Fibroblast of skin of right biceps (primary cell): Measurements from ENCODE around the gene RXFP4.
A peak's percentile ranks its signal among the peaks of the same experiment; 100 is the strongest.

Source experiments
- DNase-seq: peaks from one replicate; pipeline ENCODE4 v3.0.0-alpha.2; 2013

Gene RXFP4

DNA sequence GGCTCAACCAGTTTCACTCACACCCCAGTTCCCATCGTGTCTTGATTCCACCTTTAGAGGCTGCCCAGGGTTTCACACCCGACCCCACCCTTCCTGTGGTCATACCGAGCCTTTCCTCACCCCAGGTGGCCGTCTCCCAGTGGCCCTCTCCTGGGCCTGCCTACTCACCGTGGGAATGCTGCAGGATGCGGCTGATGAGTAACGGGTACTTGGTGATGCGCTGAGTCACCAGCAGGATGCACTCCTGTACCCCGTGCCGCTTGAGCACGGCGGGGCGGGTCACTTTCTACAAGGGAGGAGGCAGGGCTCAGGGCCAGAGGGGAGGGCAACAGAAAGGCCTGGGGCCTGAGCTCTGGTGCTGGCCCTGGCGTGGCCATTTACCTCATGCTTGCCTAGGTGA, 20.5 kb downstream of the RXFP4 start:
- peak; percentile 94 for DNase-seq

DNA sequence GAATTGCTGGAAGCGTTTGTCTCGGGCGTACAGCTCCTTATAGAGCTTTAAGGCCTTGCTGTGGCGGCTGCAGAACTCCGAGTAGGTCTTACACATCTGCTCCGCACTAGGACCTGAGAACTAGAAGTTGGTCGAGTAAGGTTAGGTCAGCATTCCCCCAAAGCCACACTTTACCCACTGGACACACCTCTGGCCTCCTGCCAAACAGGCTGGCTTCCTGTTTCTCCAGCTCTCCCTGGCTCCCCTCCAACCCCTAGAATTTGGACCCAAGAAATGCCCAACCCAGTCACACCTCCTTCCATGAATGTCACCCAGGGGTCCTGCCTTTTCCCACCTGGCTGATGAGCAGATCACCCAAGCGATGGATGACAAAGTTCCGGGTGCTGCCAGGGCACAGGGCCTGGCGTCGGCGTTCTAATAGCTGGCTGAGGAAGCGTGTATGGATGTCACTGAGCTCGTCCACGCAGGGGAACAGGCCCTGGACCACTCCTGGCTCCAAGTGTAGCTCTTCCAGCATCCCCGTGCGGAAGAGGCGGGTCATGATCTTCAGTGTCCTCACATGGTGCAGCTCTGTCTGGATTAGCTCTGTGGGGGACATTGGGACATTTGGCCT, 21.3 kb downstream of the RXFP4 start:
- DNase-seq, result no peak

DNA sequence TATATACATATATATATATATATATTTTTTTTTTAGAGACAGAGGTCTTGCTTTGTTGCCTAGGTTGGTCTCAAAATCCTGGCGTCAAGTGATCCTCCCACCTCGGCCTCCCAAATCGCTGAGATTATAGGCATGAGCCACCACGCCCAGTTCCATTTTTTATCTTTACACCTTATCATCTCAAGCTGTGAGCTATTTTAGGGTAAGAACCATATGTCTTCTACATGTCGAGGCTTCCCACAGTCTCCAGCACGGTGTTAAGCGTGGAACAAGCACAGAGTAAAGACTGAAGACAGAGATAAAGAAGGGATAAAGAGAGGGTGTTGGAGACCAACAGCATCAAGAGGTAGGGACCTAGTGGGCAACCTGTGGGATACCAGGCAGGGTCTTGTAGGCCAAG, 22.8 kb downstream of the RXFP4 start:
- DNase-seq, result no peak

DNA sequence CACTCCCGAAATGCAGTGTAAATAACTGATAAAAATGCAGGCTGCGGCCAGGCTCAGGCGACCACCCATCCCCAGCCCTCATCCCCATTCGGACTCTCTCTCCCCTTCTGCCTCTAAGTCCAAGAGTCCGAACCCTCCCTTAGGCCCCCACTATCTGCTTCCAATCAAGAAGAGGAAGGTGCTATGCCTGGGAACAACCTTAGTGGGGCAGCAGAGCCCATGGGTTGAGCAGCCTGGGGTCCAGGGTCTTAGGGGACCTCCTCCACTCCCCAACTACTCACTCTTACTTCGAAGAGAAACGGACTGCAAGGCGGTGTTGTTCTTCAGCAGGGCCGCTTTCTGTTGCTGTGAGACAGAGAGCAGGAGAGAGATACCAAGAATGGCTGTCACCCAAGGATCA, 24.7 kb downstream of the RXFP4 start:
- DNase-seq, result no peak

DNA sequence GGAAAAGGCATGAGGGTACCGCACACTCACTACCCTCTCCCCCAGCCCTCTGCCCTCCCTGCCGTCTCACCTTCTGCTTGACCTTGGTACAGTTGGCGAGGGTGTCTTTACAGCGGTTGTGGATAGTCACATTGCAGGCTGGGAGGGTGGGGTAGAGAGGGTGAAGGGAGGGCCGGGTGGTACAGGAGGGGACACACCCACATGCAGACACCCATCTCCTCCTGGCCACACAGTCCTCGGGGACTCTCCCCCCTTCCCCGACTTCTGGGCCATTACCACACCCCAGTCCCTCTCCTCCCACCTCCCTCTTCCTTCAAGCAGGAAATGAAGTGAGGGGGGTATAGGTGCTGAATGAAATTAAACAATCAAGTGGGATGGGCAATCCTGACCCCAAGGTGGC, 25.3 kb downstream of the RXFP4 start:
- DNase-seq, result no peak

DNA sequence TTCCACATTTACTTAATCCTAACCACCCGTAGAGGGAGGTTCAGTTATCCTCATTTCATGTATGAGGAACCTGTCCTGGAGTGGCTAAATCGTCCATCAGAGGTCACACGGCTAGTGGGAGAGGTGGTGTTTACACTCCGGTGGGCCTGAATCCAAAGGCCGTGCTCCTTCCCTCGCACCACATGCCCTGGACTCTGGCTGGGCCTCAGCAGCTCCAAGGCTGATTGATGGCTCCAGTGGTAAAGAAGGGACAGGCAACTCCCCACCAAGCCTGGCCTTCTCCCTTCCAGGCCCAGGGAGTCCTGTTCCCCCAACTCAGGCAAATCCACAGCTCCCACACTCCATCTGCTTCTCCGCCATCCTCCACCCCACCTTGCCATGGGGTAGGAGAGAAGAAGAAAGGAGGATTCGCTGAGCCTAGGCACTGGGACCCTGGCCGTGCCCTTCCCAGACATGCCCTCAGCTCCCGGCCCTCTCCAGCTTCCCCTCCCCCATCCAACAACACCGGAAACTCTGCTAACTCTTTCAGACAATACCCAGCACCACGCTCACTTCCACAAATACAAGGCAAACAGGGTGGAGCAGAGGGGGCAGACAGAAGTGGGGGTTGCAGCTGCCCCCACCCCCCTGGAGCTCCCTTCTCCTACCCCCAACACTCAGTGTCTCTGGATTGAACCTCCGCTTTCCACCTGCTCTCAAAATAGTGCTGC, 26.1 kb downstream of the RXFP4 start:
- DNase-seq, result no peak

DNA sequence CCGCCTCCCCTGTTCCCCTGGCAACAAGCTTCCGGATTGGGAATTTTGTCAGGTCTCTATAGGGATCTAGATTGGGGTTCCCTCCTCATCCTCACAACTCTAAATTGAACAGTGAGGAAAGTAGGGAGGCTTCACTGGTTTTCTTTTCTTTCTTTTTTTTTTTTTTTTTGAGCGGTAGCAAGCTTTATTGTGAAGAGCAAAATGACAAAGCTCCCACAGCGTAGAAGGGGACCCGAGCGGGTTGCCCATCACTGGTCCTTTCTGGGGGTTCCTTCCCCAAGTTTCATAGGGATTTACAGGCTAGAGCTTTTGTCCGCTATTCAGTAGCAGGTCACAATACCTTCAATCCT, 26.6 kb downstream of the RXFP4 start:
- DNase-seq, result no peak

DNA sequence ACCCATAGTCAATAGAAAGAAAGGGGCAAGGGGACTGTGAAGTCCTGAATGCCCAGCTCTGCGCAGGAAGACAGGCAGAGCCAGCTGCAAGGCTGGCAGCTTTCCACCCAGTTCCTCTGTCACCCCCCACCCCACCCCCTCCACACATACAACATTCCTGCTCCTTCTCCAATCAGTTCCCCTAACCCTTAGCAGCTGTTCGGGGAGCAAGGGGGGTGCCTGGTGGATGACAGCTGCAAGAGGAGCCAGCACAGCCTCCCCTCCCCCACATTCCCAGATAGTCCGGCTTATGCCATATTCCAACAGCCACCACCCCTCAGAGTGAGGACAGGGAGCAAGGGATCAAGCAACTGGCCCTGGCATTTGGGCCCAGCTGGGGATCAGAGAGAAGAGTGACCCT, 27.2 kb downstream of the RXFP4 start:
- peak; percentile 68 for DNase-seq

DNA sequence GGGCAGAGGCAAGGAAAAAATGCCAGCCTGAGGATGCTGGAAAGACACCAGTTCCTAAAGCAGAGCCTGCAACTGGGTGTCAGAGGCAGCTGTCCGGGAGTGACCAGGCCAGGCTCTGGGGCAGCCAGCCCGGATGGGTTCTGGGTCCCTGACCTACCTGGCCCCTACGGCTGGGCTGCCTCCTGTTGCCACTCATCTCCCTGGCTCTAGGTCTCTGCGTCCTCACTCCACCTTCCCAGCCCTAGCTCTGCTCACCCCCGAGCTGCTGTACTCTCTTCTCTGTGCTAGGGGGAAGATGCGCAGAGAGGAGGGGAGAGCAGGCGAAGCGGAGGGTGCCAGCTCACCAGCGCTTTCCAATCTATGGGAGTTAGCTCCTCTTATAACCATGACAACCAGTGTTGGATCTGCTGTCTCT, 27.9 kb downstream of the RXFP4 start:
- no peak for DNase-seq

DNA sequence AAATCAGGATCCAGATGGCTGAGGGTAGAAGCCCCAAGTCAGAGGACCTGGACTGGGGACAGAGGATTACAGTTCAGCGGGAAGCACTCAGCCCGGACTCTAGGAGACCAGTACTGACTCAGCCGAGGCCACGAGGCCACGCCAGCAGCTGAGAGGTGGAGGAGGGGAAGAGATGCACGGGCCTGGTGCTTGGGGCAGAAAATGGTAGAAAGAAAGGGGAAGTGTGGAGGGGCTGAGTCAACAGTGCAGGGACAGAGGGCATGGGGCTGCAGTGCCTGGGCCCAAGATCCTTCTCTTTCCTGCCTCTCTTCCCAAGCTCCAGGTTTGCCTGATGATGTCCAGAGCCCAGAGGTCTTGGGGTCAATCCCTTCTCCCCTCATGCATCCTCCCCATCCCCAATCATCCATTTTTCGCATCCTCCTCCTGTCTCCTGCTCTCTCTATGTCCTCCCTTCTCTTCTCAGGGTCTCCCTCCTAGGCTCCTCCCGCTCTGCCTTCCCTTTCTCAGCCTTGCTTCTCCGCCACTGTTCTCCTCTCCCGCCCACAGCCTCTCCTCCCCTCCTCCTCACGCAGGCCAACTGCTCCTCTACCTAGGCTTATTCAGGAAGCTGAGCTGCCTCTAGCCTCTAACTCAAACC, 29.2 kb downstream of the RXFP4 start:
- DNase-seq, result peak; percentile 77

DNA sequence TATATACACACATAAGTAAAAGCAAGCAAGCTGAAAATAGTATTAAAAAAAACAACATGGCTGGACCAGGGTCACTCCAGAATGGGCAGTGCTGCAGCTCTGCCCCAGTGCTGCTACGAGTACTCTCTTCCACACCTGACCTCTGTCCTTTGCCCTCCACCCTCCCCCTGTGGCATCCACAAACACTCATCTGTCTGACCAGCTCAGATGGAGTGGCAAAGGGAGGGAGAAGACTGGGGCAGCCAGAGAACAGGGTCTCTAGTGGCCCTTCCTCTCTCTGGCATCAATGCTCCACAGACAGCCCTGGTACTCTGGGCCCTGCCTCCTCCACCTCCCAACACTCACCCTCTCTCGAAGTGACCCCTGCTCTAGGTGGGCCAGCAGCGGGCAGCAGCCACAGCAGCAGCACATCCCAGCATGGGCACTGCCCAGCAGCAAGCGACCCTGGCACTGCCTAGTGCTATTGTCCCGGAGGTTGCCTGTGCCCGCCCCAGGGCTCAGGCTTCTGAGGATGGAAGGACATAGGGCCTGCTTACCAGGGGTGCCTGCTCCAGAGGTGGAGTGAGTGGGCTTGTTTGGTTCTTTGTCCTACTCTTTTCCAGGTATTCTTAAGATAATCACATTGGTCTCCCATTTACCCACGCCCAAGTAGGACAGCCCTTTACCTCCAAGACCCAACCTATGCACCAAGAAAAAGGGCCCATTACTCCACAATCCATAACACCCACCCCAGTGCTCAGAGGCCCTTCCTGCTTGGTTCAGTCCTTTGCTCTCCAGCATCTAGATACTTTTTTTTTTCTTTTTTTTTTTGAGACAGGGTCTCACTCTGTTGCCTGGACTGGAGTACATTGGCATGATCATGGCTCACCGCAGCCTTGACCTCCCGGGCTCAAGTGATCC, 30.7 kb downstream of the RXFP4 start:
- DNase-seq, result no peak

DNA sequence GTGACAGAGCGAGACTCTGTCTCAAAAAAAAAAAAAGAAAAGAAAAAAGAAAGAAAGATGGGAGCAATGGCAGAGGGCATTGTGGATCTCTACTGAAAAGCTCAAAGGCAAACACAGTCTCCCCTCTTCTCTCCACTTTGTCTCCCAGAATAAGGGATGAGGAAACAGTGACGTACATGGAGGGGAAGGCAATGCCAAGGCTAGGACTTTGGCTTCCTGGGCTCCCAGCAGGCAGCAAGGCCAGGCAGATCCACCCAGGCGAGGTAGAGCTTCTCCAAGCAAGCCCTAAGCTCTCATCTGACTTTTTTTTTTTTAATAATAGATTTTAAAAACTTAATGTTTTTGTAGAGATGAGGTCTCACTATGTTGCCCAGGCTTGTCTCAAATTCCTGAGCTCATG, 32.3 kb downstream of the RXFP4 start:
- DNase-seq, result no peak

DNA sequence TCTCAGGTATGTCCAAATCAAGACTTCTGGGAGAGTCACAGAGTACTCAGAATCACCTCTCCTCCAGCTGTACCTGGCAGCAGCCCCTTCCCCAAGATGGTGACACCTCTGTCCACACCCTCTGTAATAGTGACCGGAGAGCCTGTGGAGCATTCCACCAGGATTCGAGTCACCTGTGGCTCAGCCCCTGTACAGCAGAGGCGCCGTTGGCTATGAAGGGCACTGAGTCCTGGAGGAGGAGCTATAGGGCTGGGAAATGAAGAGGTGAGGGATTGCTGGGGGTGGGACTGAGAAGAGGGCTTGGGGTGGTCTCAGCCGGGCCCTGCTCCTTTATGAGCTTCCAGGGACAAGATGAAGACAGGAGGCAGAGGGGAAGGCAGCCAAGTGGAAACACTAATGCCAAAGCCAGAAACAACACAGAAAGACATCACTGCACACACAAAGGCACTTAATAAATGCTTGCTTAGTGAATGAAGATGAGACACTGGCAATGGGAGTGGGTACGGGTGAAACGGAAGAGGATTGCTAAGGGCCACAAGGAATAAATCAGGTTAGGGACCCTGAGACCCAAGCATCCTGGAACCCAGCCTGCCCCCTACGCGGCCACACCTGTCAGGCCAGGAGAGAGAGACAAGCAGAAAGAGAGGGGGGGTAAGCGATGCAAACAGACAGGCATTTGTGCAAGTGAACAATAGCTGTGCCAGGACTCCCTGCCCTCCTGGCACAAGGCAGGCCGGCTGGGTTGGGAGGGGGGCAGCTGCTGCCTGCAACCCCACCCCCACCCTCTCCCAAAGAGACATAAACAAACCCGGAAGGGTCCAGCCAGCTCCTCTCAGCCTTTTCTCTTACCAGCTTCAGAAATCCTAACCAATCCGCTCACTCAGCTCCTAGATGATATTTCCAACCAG, 33.0 kb downstream of the RXFP4 start:
- DNase-seq, result no peak

DNA sequence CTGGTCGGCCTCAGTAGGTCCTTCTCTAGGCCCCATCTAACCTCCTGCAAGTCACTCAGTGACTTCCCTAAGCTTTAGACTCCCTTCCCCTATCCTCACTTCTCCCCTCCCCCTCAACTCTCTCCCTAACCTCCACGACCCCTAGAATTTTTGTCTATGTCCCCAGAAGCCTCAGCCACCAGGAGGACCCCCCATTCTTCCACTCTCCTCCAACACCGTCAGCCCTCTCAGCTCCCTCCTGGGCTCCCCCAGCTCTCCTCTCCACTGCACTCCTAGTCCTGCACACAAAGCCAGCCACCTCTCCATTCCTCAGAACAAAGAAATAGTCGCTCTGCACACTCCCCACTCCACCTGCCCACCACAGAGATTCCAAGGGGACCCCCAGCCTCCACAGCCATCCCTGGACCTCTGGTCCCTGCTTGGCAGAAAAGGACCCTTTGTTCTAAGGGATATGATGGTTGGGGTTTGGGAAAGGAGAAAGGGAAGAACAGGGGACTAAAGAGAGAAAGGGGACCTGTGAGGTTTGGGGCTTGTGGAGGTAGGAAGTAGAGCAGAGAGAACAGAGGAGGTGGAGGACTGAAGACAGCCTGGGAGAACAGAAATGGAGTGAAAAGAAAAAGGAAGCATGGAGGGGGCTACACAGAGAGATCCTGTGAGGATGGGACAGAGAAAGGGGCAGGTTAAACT, 34.1 kb downstream of the RXFP4 start:
- no peak for DNase-seq

DNA sequence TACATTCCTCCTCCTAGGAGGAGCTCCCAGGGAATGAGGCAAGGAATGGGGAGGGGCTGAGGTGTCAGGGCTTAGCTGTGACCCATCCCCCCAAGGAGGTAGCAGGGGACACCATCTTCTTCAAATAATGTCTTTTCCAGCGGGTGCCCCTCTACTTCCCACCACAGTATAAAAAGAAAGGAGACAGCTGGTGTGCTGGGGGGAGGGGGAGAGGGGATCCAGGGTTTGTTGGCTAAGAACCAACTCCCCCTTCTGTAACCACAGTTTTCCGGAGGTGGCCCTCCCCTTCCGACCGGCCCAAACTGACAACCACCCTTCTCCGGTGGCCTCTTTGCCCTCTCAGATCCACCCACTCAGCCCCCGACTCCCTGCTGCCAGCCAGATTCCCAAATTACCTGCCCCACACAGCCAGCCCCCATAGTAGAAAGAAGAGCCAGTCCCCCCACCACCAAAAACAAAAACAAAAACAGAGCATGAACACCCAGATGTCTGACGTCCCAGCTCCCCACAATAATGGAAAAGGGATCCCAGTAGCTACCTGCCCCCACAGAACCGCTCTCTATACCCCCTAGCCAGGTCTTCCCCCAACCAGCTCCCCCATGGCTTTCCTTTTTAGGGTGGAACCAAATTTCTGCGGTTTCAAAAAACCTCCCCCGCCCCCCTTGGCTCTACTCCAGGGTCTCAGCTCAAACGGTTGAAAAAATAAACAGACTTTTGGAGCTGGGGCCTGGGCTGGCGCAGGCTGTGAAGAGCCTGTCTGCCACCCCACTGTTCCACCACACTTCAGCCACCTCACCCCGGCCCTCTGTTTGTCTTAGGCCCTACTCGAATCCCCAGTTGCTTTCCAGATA, 34.8 kb downstream of the RXFP4 start:
- DNase-seq, result peak; percentile 91

DNA sequence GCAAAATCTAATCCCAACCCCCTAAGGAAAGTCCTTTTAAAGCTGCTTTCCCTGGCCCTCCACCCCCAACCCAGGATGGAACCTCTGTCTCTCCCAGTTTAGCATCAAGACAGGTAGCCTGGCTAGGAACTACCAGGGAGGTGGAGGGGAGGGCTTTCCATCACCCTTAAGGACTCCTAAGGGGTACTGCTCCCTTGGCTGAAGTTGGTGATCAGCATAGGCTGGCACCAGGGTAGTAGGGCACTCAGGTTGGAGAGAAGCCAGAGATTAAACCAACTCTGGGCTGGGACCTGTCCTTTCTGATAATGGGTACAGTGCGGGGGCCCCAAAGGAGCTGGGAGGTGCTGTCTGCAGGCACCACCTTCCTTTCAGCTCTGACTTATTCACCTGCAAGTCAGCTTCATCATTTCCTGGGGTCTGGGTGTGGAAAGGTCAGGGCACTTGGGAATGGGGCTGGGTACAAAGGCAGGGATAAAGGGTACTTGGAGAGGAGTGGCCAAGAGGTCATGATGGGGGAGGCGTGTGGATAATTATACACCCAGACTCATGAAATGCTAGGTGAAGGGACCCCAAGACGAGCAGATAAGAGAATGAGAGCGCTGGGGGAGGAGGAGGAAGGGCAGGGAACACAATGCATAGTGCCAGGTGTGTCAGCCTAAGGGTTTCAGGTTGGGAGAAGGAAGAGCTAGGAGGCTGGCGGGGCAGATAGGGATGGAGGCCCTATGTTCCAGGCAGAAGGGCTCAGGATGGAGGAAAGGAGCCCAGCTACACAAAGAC, 35.7 kb downstream of the RXFP4 start:
- no peak for DNase-seq

DNA sequence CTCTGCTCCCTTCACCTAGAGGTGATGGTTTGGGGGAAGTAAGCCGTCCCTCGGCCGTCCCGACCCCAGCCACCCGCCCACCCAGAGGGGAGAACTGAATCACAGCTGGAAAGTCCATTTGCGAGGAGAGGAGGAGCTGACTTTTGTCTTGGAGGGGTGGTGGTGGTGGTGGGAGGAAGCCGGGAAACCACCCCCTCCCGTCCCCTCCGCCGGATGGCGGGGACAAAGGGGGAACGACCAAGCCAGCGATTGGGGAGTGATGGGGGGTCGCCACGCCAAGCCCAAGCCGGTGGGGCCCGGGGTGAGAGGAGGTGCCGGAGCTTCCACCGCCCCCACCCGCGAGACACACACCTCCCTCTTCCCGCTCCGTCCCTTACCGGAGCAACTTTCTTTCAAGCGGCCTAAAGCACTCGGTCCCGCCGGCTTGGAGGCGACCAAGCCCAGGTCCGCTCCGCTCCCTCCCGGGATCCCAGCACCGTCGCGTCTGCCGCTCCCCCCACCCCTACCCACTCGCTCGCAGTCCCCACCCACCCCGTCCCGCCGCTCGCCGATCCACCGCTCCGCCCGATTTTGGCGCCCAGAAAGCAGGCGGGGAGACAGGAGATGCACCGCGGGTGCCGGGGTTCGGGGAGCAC, 36.4 kb downstream of the RXFP4 start:
- DNase-seq, result peak; percentile 49

DNA sequence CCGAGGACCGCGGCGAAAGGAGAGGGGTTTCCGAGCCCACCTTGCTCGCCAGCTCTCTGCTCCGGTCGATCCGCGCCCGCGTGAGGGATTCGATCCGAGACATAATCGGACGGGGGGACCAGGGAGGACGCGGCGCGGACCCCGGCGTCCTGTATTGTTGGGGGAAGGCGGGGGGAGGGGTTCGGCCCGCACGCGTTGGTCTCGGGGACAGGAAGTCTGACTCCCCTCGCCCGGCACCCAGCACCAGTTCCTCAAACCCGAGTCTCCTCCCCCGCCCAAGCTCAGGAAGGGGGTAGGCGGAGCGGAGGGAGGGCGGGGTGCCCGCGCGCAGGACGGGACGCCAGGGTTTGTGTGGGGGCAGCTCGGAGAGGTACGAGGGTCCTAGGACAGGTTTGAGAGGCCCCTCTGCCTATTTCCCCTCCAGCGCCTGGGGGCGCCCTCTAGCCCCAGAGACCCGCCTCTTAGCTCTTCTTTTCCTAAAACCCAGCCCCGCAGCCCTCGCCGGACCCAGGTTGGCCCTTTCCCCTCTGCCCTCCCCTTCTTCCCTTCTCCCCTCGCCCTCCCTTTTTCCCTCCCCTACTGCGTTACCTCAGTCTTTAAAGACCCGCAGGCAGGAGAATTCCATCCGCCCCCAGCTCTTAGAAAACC, 37.0 kb downstream of the RXFP4 start, which contains the start of gene ARHGEF2:
Gene ARHGEF2, minus strand, starts transcription at position 223 of the 648 bp plus-strand sequence. Its CDS starts 120 bp downstream, at position 103.
- DNase-seq, result peak; percentile 90

DNA sequence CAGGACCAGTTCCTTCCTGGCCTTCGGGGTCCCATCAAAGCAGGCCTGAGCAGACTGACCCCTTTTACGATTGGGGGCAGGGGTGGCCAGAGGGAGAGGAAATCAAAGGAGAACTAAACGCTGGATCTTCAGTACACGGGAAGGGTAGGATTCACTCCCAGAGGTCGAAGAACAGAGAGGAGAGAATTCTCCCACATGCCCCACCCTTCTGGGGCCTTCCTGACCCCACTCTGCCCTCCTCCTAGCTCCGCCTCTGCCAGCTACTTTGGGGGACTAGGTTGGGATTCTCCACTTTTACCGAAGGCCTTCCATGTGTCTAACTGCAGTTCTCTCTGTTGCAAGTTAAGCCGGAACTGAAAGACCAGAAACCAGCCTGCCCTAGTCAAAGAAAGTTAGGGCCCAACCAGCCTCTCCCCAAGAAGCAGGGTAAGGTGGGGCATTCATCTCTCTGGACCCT, 37.6 kb downstream of the RXFP4 start:
- peak; percentile 61 for DNase-seq
